SU-DHL-6 (cell line): Measurements from ENCODE around the gene CSPG5.

Experiments used
- CTCF ChIP-seq: fragments of 200-600 bp; sonication (generic); IDR thresholded peaks from one replicate; pipeline ENCODE4 v1.5.1; 2017; ENCODE audit warnings: antibody characterized with exemption, mild to moderate bottlenecking, low read length, moderate library complexity; ENCODE audit not compliant: insufficient read depth, poor library complexity, severe bottlenecking
- EZH2phosphoT487 ChIP-seq: fragments of 200-600 bp; sonication (generic), shearing (Covaris generic); conservative IDR thresholded peaks from 2 replicates; pipeline ENCODE4 v1.6.1; 2018; ENCODE audit warnings: mild to moderate bottlenecking, antibody characterized with exemption, low read length, moderate library complexity, mixed read lengths

GRCh38 chr3:47586746-47587145 lies 8.1 kb upstream of the CSPG5 start:
- no peak for TF ChIP-seq CTCF
- no peak for TF ChIP-seq EZH2phosphoT487
